WTC11 (cell line): ENCODE measurements around the gene TMEM31. TPM values are rescaled to one million over a fixed set of nuclear protein-coding genes. Genes with fewer than 3 reads are reported as not detected.

Experiments
- ATAC-seq: fragments of 200-7000 bp; cut with Tn5 transposase; 2 replicates; pipeline ENCODE4 v1.10.0; 2021; ENCODE audit warnings: mild to moderate bottlenecking, moderate library complexity
- CTCF ChIA-PET: fragments of 300-600 bp; sonication (Branson Sonifier 250); formaldehyde crosslinking; loops from one replicate; lab custom pipeline; 2021; ENCODE audit warnings: antibody characterized with exemption; lab: Charles Lee
- POLR2A ChIA-PET: fragments of 350-600 bp; sonication (Branson Sonifier 250); formaldehyde crosslinking; loops from one replicate; lab custom pipeline; 2021; ENCODE audit warnings: antibody characterized with exemption; lab: Charles Lee
- DNase-seq: peaks from one replicate; pipeline ENCODE4 v3.0.0; 2021; ENCODE audit warnings: low spot score
- H3K27ac Mint-ChIP-seq: 2 replicates; pipeline ENCODE4 v1.8.0; 2021; ENCODE audit warnings: mixed read lengths
- H3K27me3 Mint-ChIP-seq: 2 replicates; pipeline ENCODE4 v1.8.0; 2021; ENCODE audit warnings: low read depth, mild to moderate bottlenecking, moderate library complexity, mixed read lengths
- H3K36me3 Mint-ChIP-seq: 2 replicates; pipeline ENCODE4 v1.8.0; 2021; ENCODE audit warnings: mixed read lengths
- H3K4me1 Mint-ChIP-seq: 2 replicates; pipeline ENCODE4 v1.8.0; 2022; ENCODE audit warnings: mixed read lengths
- H3K4me3 Mint-ChIP-seq: 2 replicates; pipeline ENCODE4 v1.8.0; 2021; ENCODE audit warnings: mild to moderate bottlenecking, moderate library complexity, mixed read lengths
- H3K9me3 Mint-ChIP-seq: 2 replicates; pipeline ENCODE4 v1.8.0; 2021; ENCODE audit warnings: mixed read lengths
- CREM ChIP-seq: sonication (generic); formaldehyde crosslinking; IDR thresholded peaks from 2 replicates; pipeline ENCODE4 v1.8.1; 2022; ENCODE audit warnings: mild to moderate bottlenecking, missing genetic modification reagents, moderate library complexity
- E2F4 ChIP-seq: sonication (generic); formaldehyde crosslinking; IDR thresholded peaks from 2 replicates; pipeline ENCODE4 v1.8.1; 2022; ENCODE audit warnings: low read depth, mild to moderate bottlenecking, moderate library complexity, missing genetic modification reagents, borderline replicate concordance
- HMGA2 ChIP-seq: fragments of 250-450 bp; sonication (Bioruptor Pico); IDR thresholded peaks from 2 replicates; pipeline ENCODE4 v1.4.0; 2021; ENCODE audit warnings: mild to moderate bottlenecking, moderate library complexity
- KAT7 ChIP-seq: sonication (generic); formaldehyde crosslinking; IDR thresholded peaks from 2 replicates; pipeline ENCODE4 v1.8.1; 2023; ENCODE audit warnings: missing genetic modification reagents, mild to moderate bottlenecking, borderline replicate concordance
- NR1H2 ChIP-seq: sonication (generic); formaldehyde crosslinking; IDR thresholded peaks from 2 replicates; pipeline ENCODE4 v1.9.0; 2021; ENCODE audit warnings: mild to moderate bottlenecking, moderate library complexity, missing genetic modification reagents
- PREB ChIP-seq: sonication (generic); formaldehyde crosslinking; IDR thresholded peaks from 2 replicates; pipeline ENCODE4 v1.8.1; 2022; ENCODE audit warnings: mild to moderate bottlenecking, missing genetic modification reagents, moderate library complexity, borderline replicate concordance
- SMAD3 ChIP-seq: sonication (generic); formaldehyde crosslinking; IDR thresholded peaks from 2 replicates; pipeline ENCODE4 v1.8.0; 2022; ENCODE audit warnings: missing genetic modification reagents, mild to moderate bottlenecking, borderline replicate concordance
- TCF7 ChIP-seq: sonication (generic); formaldehyde crosslinking; IDR thresholded peaks from 2 replicates; pipeline ENCODE4 v1.8.0; 2022; ENCODE audit warnings: mild to moderate bottlenecking, low read depth, missing genetic modification reagents, moderate library complexity
- ZBTB21 ChIP-seq: sonication (generic); formaldehyde crosslinking; IDR thresholded peaks from 2 replicates; pipeline ENCODE4 v1.8.1; 2023; ENCODE audit warnings: mild to moderate bottlenecking, missing genetic modification reagents, borderline replicate concordance
- ZMAT4 ChIP-seq: fragments of 250-450 bp; sonication (Bioruptor Pico); IDR thresholded peaks from 2 replicates; pipeline ENCODE4 v1.9.0; 2021; ENCODE audit warnings: mild to moderate bottlenecking
- ZNF121 ChIP-seq: sonication (generic); formaldehyde crosslinking; IDR thresholded peaks from 2 replicates; pipeline ENCODE4 v1.8.0; 2023; ENCODE audit warnings: missing genetic modification reagents
- ZNF263 ChIP-seq: sonication (generic); formaldehyde crosslinking; IDR thresholded peaks from 2 replicates; pipeline ENCODE4 v1.8.1; 2022; ENCODE audit warnings: low read depth, mild to moderate bottlenecking, moderate library complexity, missing genetic modification reagents
- ZNF423 ChIP-seq: fragments of 250-450 bp; sonication (Bioruptor Pico); IDR thresholded peaks from 2 replicates; pipeline ENCODE4 v2.1.2; 2022; ENCODE audit warnings: mild to moderate bottlenecking, moderate library complexity
- ZNF512 ChIP-seq: sonication (generic); formaldehyde crosslinking; IDR thresholded peaks from 2 replicates; pipeline ENCODE4 v1.8.1; 2022; ENCODE audit warnings: missing genetic modification reagents, borderline replicate concordance
- ZNF671 ChIP-seq: fragments of 250-450 bp; sonication (Bioruptor Pico); IDR thresholded peaks from 2 replicates; pipeline ENCODE4 v1.8.0; 2021; ENCODE audit warnings: mild to moderate bottlenecking
- total RNA-seq: library from RNA; stranded (reverse); gene quantifications from 3 replicates; pipeline ENCODE4 v1.2.3, GENCODE V29; 2021
- TF ChIP-seq, protein P1 (sequence below): sonication (generic); formaldehyde crosslinking; IDR thresholded peaks from 2 replicates; pipeline ENCODE4 v1.8.1; 2022; ENCODE audit warnings: mild to moderate bottlenecking, moderate library complexity, missing genetic modification reagents
- TF ChIP-seq, protein P2 (sequence below): fragments of 250-450 bp; sonication (Bioruptor Pico); conservative IDR thresholded peaks from 2 replicates; pipeline ENCODE4 v1.9.0; 2021; ENCODE audit warnings: mild to moderate bottlenecking

TMEM31 gene
- total RNA-seq, 1 experiment from 2014 or later: 0.24 TPM

- H3K27ac Mint-ChIP-seq: no peak overlapping the region
- no peak overlapping the region for H3K4me3 Mint-ChIP-seq
- ChIA-PET POLR2A (interaction anchor here (1.3 kb wide), 1 partner anchor 87 kb away, joined by 3 read pairs; no protein-coding TSS in a partner anchor), CTCF (interaction anchor here (0.7 kb wide), 1 partner anchor 58 kb away, joined by 9 read pairs; no protein-coding TSS in a partner anchor)
- peak; percentile 70 for DNase-seq
- H3K36me3 Mint-ChIP-seq: peaks cover 19% of the 10 kb centered on the region
- H3K4me1 Mint-ChIP-seq: 0 out of 2 replicates have a peak, but pooled peaks cover 4% of the 10 kb centered on the region
- ATAC-seq: peak; percentile 16
- H3K27me3 Mint-ChIP-seq: no peaks in the 10 kb centered on the region
- TF ChIP-seq E2F4 (no peak), HMGA2 (CRISPR knock-in tag) (no peak), ZNF263 (peak; percentile 44; the same call in 1 of the 2 replicates), TCF7 (CRISPR knock-in tag) (no peak)
- no peaks in the 10 kb centered on the region for H3K9me3 Mint-ChIP-seq
Observed at GRCh38 chrX:103687696-103688201, 23.0 kb upstream of the TMEM31 start.

GRCh38 chrX:103688946-103689345 is 21.8 kb upstream of the TMEM31 start:
- H3K27me3 Mint-ChIP-seq: no peaks in the 10 kb centered on the region
- no peak overlapping the region for H3K27ac Mint-ChIP-seq
- ATAC-seq: no peak
- TF ChIP-seq, protein P1, sequence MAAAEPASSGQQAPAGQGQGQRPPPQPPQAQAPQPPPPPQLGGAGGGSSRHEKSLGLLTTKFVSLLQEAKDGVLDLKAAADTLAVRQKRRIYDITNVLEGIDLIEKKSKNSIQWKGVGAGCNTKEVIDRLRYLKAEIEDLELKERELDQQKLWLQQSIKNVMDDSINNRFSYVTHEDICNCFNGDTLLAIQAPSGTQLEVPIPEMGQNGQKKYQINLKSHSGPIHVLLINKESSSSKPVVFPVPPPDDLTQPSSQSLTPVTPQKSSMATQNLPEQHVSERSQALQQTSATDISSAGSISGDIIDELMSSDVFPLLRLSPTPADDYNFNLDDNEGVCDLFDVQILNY (CRISPR knock-in tag): no peak
- TF ChIP-seq NR1H2 (CRISPR knock-in tag) (no peak), ZBTB21 (no peak), CREM (no peak), ZNF423 (CRISPR knock-in tag) (no peak), ZNF671 (CRISPR knock-in tag) (no peak), ZNF512 (no peak), SMAD3 (CRISPR knock-in tag) (no peak), KAT7 (CRISPR knock-in tag) (no peak), ZMAT4 (no peak), PREB (CRISPR knock-in tag) (no peak), ZNF121 (no peak)
- TF ChIP-seq, protein P2, sequence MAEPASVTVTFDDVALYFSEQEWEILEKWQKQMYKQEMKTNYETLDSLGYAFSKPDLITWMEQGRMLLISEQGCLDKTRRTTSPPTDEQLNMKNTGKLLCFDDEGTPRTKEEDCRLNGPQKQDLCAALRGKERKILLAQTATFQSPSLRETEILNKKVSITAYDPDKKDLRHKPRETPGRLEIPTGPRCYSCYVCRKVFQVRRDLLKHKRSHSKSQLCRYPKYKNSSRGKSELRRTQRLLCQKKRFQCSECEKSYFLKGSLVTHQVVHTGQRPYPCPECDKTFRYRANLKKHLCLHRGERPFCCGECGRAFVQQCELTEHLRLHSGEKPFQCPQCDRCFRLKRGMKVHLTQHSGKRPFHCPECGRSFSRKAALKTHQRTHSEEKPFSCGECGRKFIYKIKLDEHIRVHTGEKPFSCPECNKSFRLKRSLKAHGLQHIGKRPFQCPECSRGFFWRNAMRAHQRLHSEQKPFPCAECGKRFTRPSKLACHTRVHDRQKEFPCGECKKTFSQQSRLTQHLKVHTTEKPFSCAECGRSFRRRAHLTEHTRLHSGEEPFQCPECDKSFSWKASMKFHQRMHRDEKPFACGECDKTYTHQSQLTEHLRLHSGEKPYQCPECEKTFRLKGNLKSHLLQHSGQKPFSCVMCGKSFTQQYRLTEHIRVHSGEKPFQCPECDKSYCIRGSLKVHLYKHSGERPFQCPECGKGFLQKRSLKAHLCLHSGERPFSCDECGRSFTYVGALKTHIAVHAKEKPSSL: no peak
- H3K4me1 Mint-ChIP-seq: 0 out of 2 replicates have a peak, but pooled peaks cover 4% of the 10 kb centered on the region
- POLR2A ChIA-PET: no interaction called here
- no peak overlapping the region for H3K4me3 Mint-ChIP-seq
- peaks cover 14% of the 10 kb centered on the region for H3K36me3 Mint-ChIP-seq
- no peaks in the 10 kb centered on the region for H3K9me3 Mint-ChIP-seq
- CTCF ChIA-PET: no interaction called here
- DNase-seq: no peak
